HG03575 (cell line): ENCODE data around the gene CLVS2.

ENCODE experiments used
- ATAC-seq: cut with Tn5 transposase; IDR thresholded peaks from one replicate; pipeline ENCODE4 v1.9.1; 2021; ENCODE audit not compliant: unreplicated experiment, insufficient number of reproducible peaks, low FRiP score; ENCODE audit errors: extremely low read depth

The CLVS2 gene

GRCh38 chr6:122995921-122996793 is at the start of gene CLVS2:
Gene CLVS2, plus strand, starts transcription at chr6:122996235. Its CDS starts 1,543 bp downstream, at chr6:122997778.
- no peak for ATAC-seq

DNA sequence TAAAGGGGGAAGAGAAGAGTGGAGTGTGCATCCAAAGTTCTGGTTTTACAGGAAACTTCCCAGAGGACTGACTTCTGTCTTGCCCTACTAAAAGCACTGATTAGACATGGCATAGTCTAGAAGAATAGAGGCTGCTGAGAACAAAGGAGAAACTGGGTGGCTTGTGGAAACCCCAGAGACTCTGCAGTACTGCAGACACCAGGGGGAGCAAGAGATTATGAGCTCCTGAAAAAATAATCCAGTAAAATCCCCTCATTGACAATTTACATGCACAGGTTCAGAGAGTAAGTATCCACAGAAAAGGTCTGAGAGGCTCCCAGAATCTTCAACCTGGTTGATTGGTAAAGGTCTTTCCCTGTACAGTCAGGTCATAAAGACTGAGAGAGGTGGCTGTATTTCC is 48.7 kb upstream of the CLVS2 start:
- no peak for ATAC-seq

DNA sequence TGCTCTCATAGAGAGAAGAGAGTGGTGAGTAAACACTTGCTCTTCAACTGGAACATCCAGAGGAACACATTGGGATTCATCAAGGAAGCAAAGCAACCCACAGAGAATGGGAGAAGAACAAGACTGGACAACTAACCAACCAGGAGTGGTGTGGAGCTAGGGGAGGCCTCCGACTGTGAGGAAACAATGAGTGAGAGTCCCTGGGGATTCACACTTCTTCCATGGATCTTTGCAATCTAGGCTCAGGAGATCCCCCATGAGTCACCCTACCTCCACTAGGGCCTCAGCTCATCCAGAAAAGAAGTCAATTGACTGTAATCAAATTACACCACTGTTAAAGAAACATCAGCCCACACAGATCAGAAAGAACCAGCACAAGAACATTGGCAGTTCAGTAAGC is 42.3 kb upstream of the CLVS2 start:
- ATAC-seq: no peak

DNA sequence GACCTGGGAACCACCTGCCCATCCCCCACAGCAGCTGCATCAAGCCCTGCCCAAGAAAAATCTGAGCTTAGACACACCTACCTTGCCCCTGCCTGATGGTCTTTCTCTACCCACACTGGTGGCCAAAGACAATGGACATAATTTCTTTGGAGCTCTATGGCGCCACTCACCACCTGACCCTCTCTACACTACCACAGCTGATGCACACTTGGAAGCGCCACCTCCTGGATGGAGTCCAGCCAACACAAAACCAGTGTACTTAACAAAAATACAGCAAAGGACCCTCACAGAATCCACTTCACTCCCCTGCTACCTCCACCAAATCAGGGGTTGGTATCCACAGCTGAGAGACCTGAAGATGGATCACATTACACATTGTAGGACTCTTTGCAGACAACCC is 39.7 kb upstream of the CLVS2 start:
- no peak for ATAC-seq

- ATAC-seq: no peak
Observed at GRCh38 chr6:122962000-122962624, 33.9 kb upstream of the CLVS2 start.

- ATAC-seq: no peak
Observed at GRCh38 chr6:122969999-122970533, 26.0 kb upstream of the CLVS2 start.

DNA sequence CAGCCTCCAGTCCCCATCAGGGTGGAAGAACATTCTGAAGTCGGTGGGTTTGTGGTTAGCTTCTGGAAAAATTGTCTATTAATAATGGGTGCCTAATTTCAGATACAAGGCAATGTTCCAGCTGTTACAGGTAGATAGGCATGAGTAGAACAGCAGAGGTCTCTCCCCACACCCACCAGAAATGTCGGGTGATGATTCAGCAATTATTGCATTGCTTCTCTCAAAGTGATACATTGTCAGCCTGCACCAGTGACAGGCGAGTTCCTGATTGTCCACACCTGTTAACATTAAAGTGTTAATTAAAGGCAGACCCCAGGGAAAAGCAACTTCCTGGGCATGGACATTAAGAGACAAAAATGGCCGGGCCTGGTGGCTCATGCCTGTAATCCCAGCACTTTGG is 18.9 kb upstream of the CLVS2 start:
- ATAC-seq: no peak

GRCh38 chr6:122984393-122984792 is 11.6 kb upstream of the CLVS2 start:
- ATAC-seq: no peak

DNA sequence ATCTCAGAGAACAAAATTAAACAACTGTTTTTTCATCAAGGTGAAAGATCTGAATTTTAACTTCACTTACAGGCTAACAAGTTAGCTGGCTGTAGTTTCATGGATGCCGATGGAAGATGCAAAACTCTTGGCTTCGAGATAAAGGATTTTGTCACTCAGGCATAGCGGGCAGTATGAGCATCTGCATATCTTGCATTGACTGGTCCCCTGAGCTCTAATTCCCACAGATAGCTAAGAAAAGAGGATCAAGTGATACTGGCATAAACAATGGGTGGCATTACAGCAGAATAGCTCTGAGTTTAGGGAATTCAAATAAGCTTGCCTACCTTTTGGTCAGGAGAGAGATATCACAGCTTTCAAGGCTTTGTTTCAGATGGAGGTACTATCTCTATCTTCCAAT is 1.8 kb upstream of the CLVS2 start:
- ATAC-seq: no peak

DNA sequence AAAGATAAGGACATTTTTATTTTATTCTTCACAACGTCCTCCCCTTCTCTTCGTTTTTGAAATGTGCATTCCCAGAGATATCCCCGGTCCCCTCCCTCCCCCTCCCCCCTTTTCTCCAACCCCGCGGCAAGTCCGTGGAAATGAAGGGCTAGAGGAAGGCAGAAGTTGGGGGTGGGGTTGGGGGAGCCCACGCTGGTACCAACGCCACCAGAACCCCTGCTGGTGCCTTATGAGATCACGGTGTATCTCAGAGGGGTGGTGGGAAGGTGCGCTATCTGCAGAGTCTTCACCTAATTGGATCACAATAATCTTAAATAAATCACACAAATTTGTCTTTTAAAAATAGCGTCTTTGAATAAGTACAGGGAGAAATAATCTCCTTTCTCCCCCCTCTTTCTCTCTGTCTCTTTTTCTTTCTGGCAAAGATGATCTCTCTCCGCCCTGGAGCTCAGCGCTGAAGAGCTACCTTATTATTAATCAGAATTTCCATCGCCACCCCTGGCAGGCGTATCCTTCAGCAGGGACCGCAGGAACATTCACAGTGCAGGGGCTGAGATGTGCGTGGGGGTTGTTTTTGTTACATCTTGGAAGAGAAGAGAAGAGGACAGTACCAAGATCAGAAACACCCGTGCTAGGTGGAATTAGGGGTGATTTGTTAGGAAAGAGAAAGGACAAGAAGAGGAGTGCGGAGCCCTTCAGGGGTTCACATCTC is 915 bp downstream of the CLVS2 start:
- ATAC-seq: no peak

DNA sequence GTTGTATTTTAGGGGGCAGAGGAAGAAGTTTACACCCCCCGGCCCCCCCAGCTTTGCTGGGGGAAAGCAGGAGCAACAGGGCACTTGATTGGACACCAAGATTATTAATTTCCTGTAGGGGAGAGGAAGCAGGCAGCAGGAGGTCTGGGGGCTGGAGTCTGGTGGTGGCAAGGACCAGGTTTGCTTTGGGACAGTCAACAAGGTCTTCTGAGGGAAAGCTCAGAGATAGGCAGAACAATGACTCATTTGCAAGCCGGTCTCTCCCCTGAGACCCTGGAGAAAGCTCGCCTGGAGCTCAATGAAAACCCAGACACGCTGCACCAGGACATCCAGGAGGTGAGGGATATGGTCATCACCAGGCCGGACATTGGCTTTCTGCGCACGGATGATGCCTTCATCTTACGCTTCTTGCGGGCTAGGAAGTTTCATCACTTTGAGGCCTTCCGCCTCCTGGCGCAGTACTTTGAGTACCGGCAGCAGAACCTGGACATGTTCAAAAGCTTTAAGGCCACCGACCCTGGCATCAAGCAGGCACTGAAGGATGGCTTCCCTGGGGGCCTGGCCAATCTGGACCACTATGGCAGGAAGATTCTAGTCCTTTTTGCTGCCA is 1.6 kb downstream of the CLVS2 start:
- ATAC-seq: no peak

DNA sequence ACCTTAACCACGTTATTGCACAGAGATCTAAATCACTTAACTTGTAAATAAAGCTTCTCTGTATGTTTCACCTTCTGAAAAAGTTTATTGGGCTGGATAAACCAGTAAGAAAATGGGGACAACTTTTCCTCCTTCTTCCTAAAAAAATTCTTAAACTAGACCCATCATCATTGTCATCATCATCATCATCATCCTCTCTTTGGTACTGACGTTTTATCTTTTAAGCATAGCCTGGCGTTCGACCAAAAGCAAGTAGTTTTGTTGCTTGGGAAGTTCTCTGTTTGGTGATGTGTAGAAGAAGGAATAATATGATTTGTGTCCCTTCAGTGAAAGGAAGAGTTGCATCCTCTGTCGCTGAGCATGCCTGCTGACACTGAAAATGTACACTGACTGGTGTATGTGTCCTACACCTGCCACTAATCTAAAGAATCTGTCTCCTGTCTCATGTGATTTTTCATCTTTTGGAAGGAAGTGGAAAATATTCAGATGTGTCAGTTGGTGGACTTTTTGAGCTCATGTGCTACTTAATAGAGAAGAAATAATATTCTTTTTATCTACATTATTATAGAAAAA is 2.5 kb downstream of the CLVS2 start:
- ATAC-seq: no peak

GRCh38 chr6:123000244-123000770 is 4.3 kb downstream of the CLVS2 start:
- ATAC-seq: no peak

GRCh38 chr6:123001540-123001939 is 5.5 kb downstream of the CLVS2 start:
- ATAC-seq: no peak

DNA sequence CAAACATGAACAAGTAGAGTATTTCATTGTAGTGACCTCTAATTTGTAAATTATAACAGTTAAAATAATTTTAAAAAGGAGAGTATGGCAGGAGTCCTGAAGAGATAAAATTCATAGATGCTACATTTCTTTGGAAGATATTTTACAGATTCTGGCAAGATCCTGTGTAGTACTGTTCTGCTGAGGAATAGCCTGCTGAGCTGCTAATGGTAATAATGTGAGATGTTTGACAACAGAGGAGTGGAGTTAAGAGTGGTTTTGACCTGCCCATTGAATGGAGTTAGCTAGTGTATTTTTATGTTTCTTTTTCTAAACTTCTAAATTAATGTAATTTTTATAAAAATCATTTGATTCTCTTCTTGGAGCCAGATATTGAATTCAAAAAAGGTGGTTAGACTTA is 11.8 kb downstream of the CLVS2 start:
- no peak for ATAC-seq

DNA sequence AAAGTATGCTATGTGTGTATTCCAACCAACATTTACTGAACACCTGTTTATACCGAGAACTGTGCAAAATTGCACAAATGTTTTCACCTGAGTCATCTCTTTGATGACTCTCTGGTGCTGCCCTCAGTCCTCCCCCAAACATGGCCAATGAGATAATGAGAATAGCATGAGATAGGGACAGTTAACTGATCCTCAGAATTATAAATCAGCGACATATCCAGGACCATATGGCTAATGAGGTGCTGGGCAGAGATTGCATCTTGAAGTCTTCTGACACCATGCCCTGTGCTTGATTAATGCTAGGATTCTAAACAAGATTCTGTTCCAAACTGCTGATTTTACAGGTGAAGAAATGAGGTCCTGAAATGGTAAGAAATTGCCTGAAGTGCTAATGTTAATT is 13.0 kb downstream of the CLVS2 start:
- no peak for ATAC-seq

- no peak for ATAC-seq
Observed at GRCh38 chr6:123014835-123015234, 18.8 kb downstream of the CLVS2 start.

GRCh38 chr6:123016431-123017103 is 20.5 kb downstream of the CLVS2 start:
- ATAC-seq: no peak
